Trophoblast cell (in vitro differentiated cells and primary cell): Measurements from ENCODE around the gene RPL29.

Source experiments
- DNase-seq, 2 donors: peaks; one replicate each; pipeline ENCODE4 v3.0.0-alpha.2; 2016
- H2AFZ ChIP-seq: 2 replicates; pipeline ENCODE4 v1.6.1; 2013; ENCODE audit warnings: low read length, moderate library complexity, mild to moderate bottlenecking; ENCODE audit not compliant: insufficient read depth, poor library complexity
- H2AK5ac ChIP-seq: 2 replicates; pipeline ENCODE4 v1.6.1; 2013; ENCODE audit warnings: mild to moderate bottlenecking, low read length
- H2BK120ac ChIP-seq: 2 replicates; pipeline ENCODE4 v1.6.1; 2013; ENCODE audit warnings: low read length, mild to moderate bottlenecking, moderate library complexity; ENCODE audit not compliant: insufficient read depth, poor library complexity
- H2BK12ac ChIP-seq: 2 replicates; pipeline ENCODE4 v1.6.1; 2013; ENCODE audit warnings: mild to moderate bottlenecking, low read length, moderate library complexity
- H2BK5ac ChIP-seq: 2 replicates; pipeline ENCODE4 v1.6.1; 2013; ENCODE audit warnings: low read length, low read depth, moderate library complexity, mild to moderate bottlenecking; ENCODE audit not compliant: poor library complexity
- H3K14ac ChIP-seq: 2 replicates; pipeline ENCODE4 v1.6.1; 2013; ENCODE audit warnings: mild to moderate bottlenecking, low read length
- H3K18ac ChIP-seq: 2 replicates; pipeline ENCODE4 v1.6.1; 2013; ENCODE audit warnings: mild to moderate bottlenecking, low read length
- H3K23ac ChIP-seq: 2 replicates; pipeline ENCODE4 v1.6.1; 2013; ENCODE audit warnings: low read length
- H3K27ac ChIP-seq: 2 replicates; pipeline ENCODE4 v1.5.1; 2013; ENCODE audit warnings: low read depth, mild to moderate bottlenecking, inconsistent platforms, low read length, moderate library complexity
- H3K27me3 ChIP-seq: 2 replicates; pipeline ENCODE4 v1.6.1; 2013; ENCODE audit warnings: inconsistent platforms, mild to moderate bottlenecking, low read length, moderate library complexity; ENCODE audit not compliant: insufficient read depth
- H3K36me3 ChIP-seq, 2 experiments: 1 replicate in 1 of 2; 2 replicates in 1 of 2; pipeline ENCODE4 v1.6.1; 2013; ENCODE audit warnings: low read length in 2 of 2, mild to moderate bottlenecking in 2 of 2, moderate library complexity in 1 of 2; ENCODE audit not compliant: insufficient read depth in 2 of 2, control insufficient read depth in 1 of 2
- H3K4ac ChIP-seq: 2 replicates; pipeline ENCODE4 v1.6.1; 2013; ENCODE audit warnings: low read depth, mild to moderate bottlenecking, low read length, moderate library complexity
- H3K4me1 ChIP-seq, 2 experiments: 1 replicate in 1 of 2; 2 replicates in 1 of 2; pipeline ENCODE4 v1.6.1; 2013; ENCODE audit warnings: low read length in 2 of 2, mild to moderate bottlenecking in 2 of 2, moderate library complexity in 1 of 2; ENCODE audit not compliant: insufficient read depth in 2 of 2, control insufficient read depth in 1 of 2
- H3K4me2 ChIP-seq: 2 replicates; pipeline ENCODE4 v1.6.1; 2013; ENCODE audit warnings: inconsistent platforms, mild to moderate bottlenecking, low read length, moderate library complexity
- H3K4me3 ChIP-seq: 2 replicates; pipeline ENCODE4 v1.5.1; 2013; ENCODE audit warnings: mild to moderate bottlenecking, low read depth, low read length, inconsistent platforms
- H3K79me1 ChIP-seq: one replicate; pipeline ENCODE4 v1.6.1; 2013; ENCODE audit warnings: low read length
- H3K79me2 ChIP-seq: 2 replicates; pipeline ENCODE4 v1.6.1; 2013; ENCODE audit warnings: low read length, mild to moderate bottlenecking; ENCODE audit not compliant: control insufficient read depth, insufficient read depth, poor library complexity
- H3K9ac ChIP-seq: 2 replicates; pipeline ENCODE4 v1.6.1; 2013; ENCODE audit warnings: mild to moderate bottlenecking, low read length
- H3K9me3 ChIP-seq: 2 replicates; pipeline ENCODE4 v1.6.1; 2013; ENCODE audit warnings: low read depth, mild to moderate bottlenecking, control low read depth, inconsistent platforms, low read length; ENCODE audit not compliant: insufficient read depth
- H4K12ac ChIP-seq: 2 replicates; pipeline ENCODE4 v1.6.1; 2013; ENCODE audit warnings: low read depth, mild to moderate bottlenecking, low read length, moderate library complexity
- H4K8ac ChIP-seq: 2 replicates; pipeline ENCODE4 v1.6.1; 2013; ENCODE audit warnings: low read depth, mild to moderate bottlenecking, low read length, moderate library complexity
- H4K91ac ChIP-seq: one replicate; pipeline ENCODE4 v1.6.1; 2013; ENCODE audit warnings: low read depth, mild to moderate bottlenecking, low read length, moderate library complexity
- WGBS: extraction: QIAGEN DNeasy Blood & Tissue Kit; methylation state at CpG from one replicate; pipeline ENCODE4 v1.1.7; 2013; ENCODE audit warnings: missing lambda C conversion rate; ENCODE audit not compliant: insufficient read length, insufficient coverage; ENCODE audit errors: extremely low coverage; 5-methylcytosine and 5-hydroxymethylcytosine counted together

Gene RPL29

GRCh38 chr3:52023860-52024764 lies 28.4 kb upstream of the RPL29 start:
- Histone ChIP-seq H3K27ac (no peak overlapping the region), H3K4me2 (no peak overlapping the region), H3K9ac (no peak overlapping the region), H3K79me2 (no peaks in the 10 kb centered on the region), H4K91ac (no peak overlapping the region), H3K4me1 (peaks cover 16 to 27% of the 10 kb centered on the region in 2 experiments), H3K18ac (no peak overlapping the region), H4K8ac (no peak overlapping the region), H3K14ac (no peak overlapping the region), H3K4ac (no peak overlapping the region), H3K23ac (no peak overlapping the region), H3K9me3 (no peaks in the 10 kb centered on the region), H2AK5ac (no peak overlapping the region), H3K27me3 (no peaks in the 10 kb centered on the region), H2BK5ac (no peak overlapping the region), H2BK120ac (no peak overlapping the region), H3K4me3 (no peak overlapping the region), H2BK12ac (no peak overlapping the region), H2AFZ (no peak overlapping the region), H3K79me1 (peaks cover 2% of the 10 kb centered on the region), H3K36me3 (no peaks in the 10 kb centered on the region), H4K12ac (no peak overlapping the region)
- no CpG with 5 or more reads among the region's 8 CpGs for WGBS
- no peak for DNase-seq

- Histone ChIP-seq H3K9ac (no peak overlapping the region), H4K12ac (no peak overlapping the region), H3K27me3 (no peaks in the 10 kb centered on the region), H4K91ac (no peak overlapping the region), H3K18ac (no peak overlapping the region), H2BK5ac (no peak overlapping the region), H2BK120ac (no peak overlapping the region), H2AFZ (no peak overlapping the region), H3K79me1 (peaks cover 2% of the 10 kb centered on the region), H3K36me3 (no peaks in the 10 kb centered on the region), H4K8ac (no peak overlapping the region), H3K4ac (no peak overlapping the region), H3K27ac (no peak overlapping the region), H3K14ac (no peak overlapping the region), H3K4me3 (no peak overlapping the region), H2AK5ac (no peak overlapping the region), H3K4me1 (peaks cover 16 to 20% of the 10 kb centered on the region in 2 experiments), H2BK12ac (no peak overlapping the region), H3K4me2 (no peak overlapping the region), H3K23ac (no peak overlapping the region), H3K79me2 (no peaks in the 10 kb centered on the region), H3K9me3 (no peaks in the 10 kb centered on the region)
- DNase-seq: no peak
- WGBS: no CpG with 5 or more reads among the region's 3 CpGs
These were observed 27.5 kb upstream of the RPL29 start for GRCh38 chr3:52023101-52023770.

- Histone ChIP-seq H4K8ac (no peak overlapping the region), H4K91ac (no peak overlapping the region), H2BK12ac (peak overlapping the region; percentile 56), H3K36me3 (no peaks in the 10 kb centered on the region), H3K4me2 (no peak overlapping the region), H3K27ac (no peak overlapping the region), H3K4me1 (peaks cover 16 to 20% of the 10 kb centered on the region in 2 experiments), H3K79me1 (peaks cover 2% of the 10 kb centered on the region), H3K4ac (no peak overlapping the region), H3K9me3 (no peaks in the 10 kb centered on the region), H3K27me3 (no peaks in the 10 kb centered on the region), H3K14ac (no peak overlapping the region), H3K23ac (no peak overlapping the region), H2AFZ (no peak overlapping the region), H4K12ac (no peak overlapping the region), H3K9ac (no peak overlapping the region), H3K18ac (no peak overlapping the region), H2AK5ac (peak overlapping the region; percentile 7), H3K4me3 (no peak overlapping the region), H3K79me2 (no peaks in the 10 kb centered on the region), H2BK5ac (no peak overlapping the region), H2BK120ac (no peak overlapping the region)
- DNase-seq: no peak
- WGBS: no CpG with 5 or more reads among the region's 20 CpGs
These were observed 26.8 kb upstream of the RPL29 start for GRCh38 chr3:52022323-52023100.

- H3K4me2 ChIP-seq: no peak overlapping the region
- H3K9ac ChIP-seq: no peak overlapping the region
- H2BK5ac ChIP-seq: no peak overlapping the region
- no peaks in the 10 kb centered on the region for H3K9me3 ChIP-seq
- no peak overlapping the region for H3K4ac ChIP-seq
- no peak overlapping the region for H2AFZ ChIP-seq
- no peak overlapping the region for H2BK120ac ChIP-seq
- H3K4me3 ChIP-seq: no peak overlapping the region
- DNase-seq: no peak
- no peak overlapping the region for H3K27ac ChIP-seq
- H3K23ac ChIP-seq: no peak overlapping the region
- H3K27me3 ChIP-seq: no peaks in the 10 kb centered on the region
- H3K4me1 ChIP-seq: peaks cover 16 to 20% of the 10 kb centered on the region in 2 experiments
- no CpG with 5 or more reads among the region's 10 CpGs for WGBS
- H4K12ac ChIP-seq: no peak overlapping the region
- peaks cover 2% of the 10 kb centered on the region for H3K79me1 ChIP-seq
- H2BK12ac ChIP-seq: peak overlapping the region; percentile 23
- H4K8ac ChIP-seq: no peak overlapping the region
- peak overlapping the region; percentile 53 for H4K91ac ChIP-seq
- no peaks in the 10 kb centered on the region for H3K79me2 ChIP-seq
- peak overlapping the region; percentile 21 for H3K18ac ChIP-seq
- peak overlapping the region; percentile 7 for H2AK5ac ChIP-seq
- H3K14ac ChIP-seq: peak overlapping the region; percentile 17
- no peaks in the 10 kb centered on the region for H3K36me3 ChIP-seq
These were observed 26.0 kb upstream of the RPL29 start for GRCh38 chr3:52021489-52022268.
